ENCODE data around the gene EFHC2.

Gene EFHC2

GRCh38 chrX:44314808-44315207, 28.7 kb downstream of the EFHC2 start:
- Histone ChIP-seq H3K27ac (peak overlapping the region in 1 of 2 donors; percentile 50), H3K4me3 (no peak overlapping the region)
- no peak for DNase-seq (ENCODE audit: low spot score)
- no peak for TF ChIP-seq CTCF (IDR thresholded peaks at IDR 0.05)

- H3K4me3 ChIP-seq: no peak overlapping the region
- no peak for TF ChIP-seq CTCF (IDR thresholded peaks at IDR 0.05)
- no peak for DNase-seq (ENCODE audit: low spot score)
- H3K27ac ChIP-seq: peak overlapping the region in 1 of 2 donors; percentile 50
These were observed 29.2 kb downstream of the EFHC2 start for GRCh38 chrX:44314259-44314734.

GRCh38 chrX:44312421-44312820, 31.1 kb downstream of the EFHC2 start:
- no peak overlapping the region for H3K27ac ChIP-seq
- H3K4me3 ChIP-seq: no peak overlapping the region
- DNase-seq (ENCODE audit: low spot score): no peak
- no peak for TF ChIP-seq CTCF (IDR thresholded peaks at IDR 0.05)

GRCh38 chrX:44310227-44310626, 33.2 kb downstream of the EFHC2 start:
- no peak overlapping the region for H3K4me3 ChIP-seq
- no peak for DNase-seq (ENCODE audit: low spot score)
- TF ChIP-seq CTCF (IDR thresholded peaks at IDR 0.05): no peak
- H3K27ac ChIP-seq: no peak overlapping the region

- no peak for DNase-seq (ENCODE audit: low spot score)
- H3K4me3 ChIP-seq: no peak overlapping the region
- TF ChIP-seq CTCF (IDR thresholded peaks at IDR 0.05): no peak
- no peak overlapping the region for H3K27ac ChIP-seq
These were observed 34.6 kb downstream of the EFHC2 start for GRCh38 chrX:44308869-44309268.

- H3K4me3 ChIP-seq: no peak overlapping the region
- DNase-seq (ENCODE audit: low spot score): no peak
- no peak for TF ChIP-seq CTCF (IDR thresholded peaks at IDR 0.05)
- no peak overlapping the region for H3K27ac ChIP-seq
These were observed 37.1 kb downstream of the EFHC2 start for GRCh38 chrX:44306356-44306755.

GRCh38 chrX:44305921-44306320, 37.6 kb downstream of the EFHC2 start:
- DNase-seq (ENCODE audit: low spot score): no peak
- Histone ChIP-seq H3K27ac (no peak overlapping the region), H3K4me3 (no peak overlapping the region)
- TF ChIP-seq CTCF (IDR thresholded peaks at IDR 0.05): no peak
